Mucosa of descending colon (tissue), 3 donors: Measurements from ENCODE around the gene NFATC1. TPM values are rescaled to one million over a fixed set of nuclear protein-coding genes. Genes with fewer than 3 reads are reported as not detected.

Source experiments
- ATAC-seq: fragments of 200-7000 bp; cut with Tn5 transposase; one replicate; pipeline ENCODE4 v1.9.1; 2020; ENCODE audit warnings: mild to moderate bottlenecking, moderate library complexity
- DNase-seq, 3 donors: peaks; one replicate each; pipeline ENCODE4 v3.0.0-alpha.2; 2020
- H3K36me3 ChIP-seq: fragments of 200-600 bp; one replicate; pipeline ENCODE4 v1.8.0; 2021; ENCODE audit warnings: low read depth, mild to moderate bottlenecking
- H3K4me1 ChIP-seq: fragments of 200-600 bp; one replicate; pipeline ENCODE4 v1.8.0; 2021; ENCODE audit warnings: low read depth, mild to moderate bottlenecking
- H3K4me3 ChIP-seq: fragments of 200-600 bp; one replicate; pipeline ENCODE4 v1.8.0; 2021; ENCODE audit warnings: mild to moderate bottlenecking
- H3K9me3 ChIP-seq: fragments of 200-600 bp; one replicate; pipeline ENCODE4 v1.8.0; 2021; ENCODE audit warnings: mild to moderate bottlenecking
- CTCF ChIP-seq: fragments of 200-600 bp; IDR thresholded peaks from one replicate; pipeline ENCODE4 v1.8.0; 2022; ENCODE audit warnings: antibody characterized with exemption, mild to moderate bottlenecking
- intact Hi-C, 2 donors: fragments of 100-400 bp; cut with DNase I in 1 of 2; cut with micrococcal nuclease in 1 of 2; formaldehyde crosslinking; loops; one replicate each; pipeline versions ENCODE4 v1.11.0 to v1.11.1; 2022; cut with DNase I, micrococcal nuclease
- total RNA-seq, 3 donors: library from RNA; stranded (reverse); fragmentation: NEBNext Ultra II Directional in 2 of 3; extraction: Animal tissue kit (Norgen Biotek cat#: 25700) in 2 of 3; gene quantifications; one replicate each; pipeline versions ENCODE4 v1.2.1 to v1.2.4, GENCODE V29; 2021 to 2023
- donor health status: DM: no; HTN: no; CAD: no; lungs with moderate emphysema.
- donor health status: DM: no; HTN: no; CAD: no.
- donor health status: DM: no; HTN: yes; CAD: no.

NFATC1 gene
- total RNA-seq, 3 donors from 2014 or later = 2.9 to 12.9 (median 4.6) TPM

- peak in 2 of 3 donors; percentile 9 to 35 for DNase-seq
- intact Hi-C loops = loop anchor here in 1 of 2 donors (10.0 kb wide), 1 partner anchor 112 kb away; no protein-coding TSS in a partner anchor
- Histone ChIP-seq H3K4me3 (no peak overlapping the region), H3K36me3 (no peaks in the 10 kb centered on the region), H3K4me1 (no peaks in the 10 kb centered on the region), H3K9me3 (no peaks in the 10 kb centered on the region)
- ATAC-seq = no peak
- no peak for TF ChIP-seq CTCF
Observed at GRCh38 chr18:79533146-79533545, 137.4 kb downstream of the NFATC1 start.

- Histone ChIP-seq H3K9me3 (no peaks in the 10 kb centered on the region), H3K36me3 (no peaks in the 10 kb centered on the region), H3K4me3 (no peak overlapping the region), H3K4me1 (no peaks in the 10 kb centered on the region)
- intact Hi-C loops = loop anchor here in 1 of 2 donors (10.0 kb wide), 1 partner anchor 111 kb away; no protein-coding TSS in a partner anchor
- DNase-seq (peak in 1 of 3 donors; percentile 35), ATAC-seq (no peak)
- TF ChIP-seq CTCF = no peak
Observed at GRCh38 chr18:79533591-79533990, 137.9 kb downstream of the NFATC1 start.

GRCh38 chr18:79534356-79534755 is 138.6 kb downstream of the NFATC1 start:
- TF ChIP-seq CTCF = no peak
- DNase-seq = no peak
- H3K9me3 ChIP-seq = no peaks in the 10 kb centered on the region
- ATAC-seq = no peak
- no peaks in the 10 kb centered on the region for H3K4me1 ChIP-seq
- intact Hi-C loops = loop anchor here in 1 of 2 donors (10.0 kb wide), 1 partner anchor 110 kb away; no protein-coding TSS in a partner anchor
- no peak overlapping the region for H3K4me3 ChIP-seq
- no peaks in the 10 kb centered on the region for H3K36me3 ChIP-seq

GRCh38 chr18:79537758-79538157 is 142.0 kb downstream of the NFATC1 start:
- DNase-seq = no peak
- no peak for TF ChIP-seq CTCF
- H3K4me3 ChIP-seq = no peak overlapping the region
- no peaks in the 10 kb centered on the region for H3K4me1 ChIP-seq
- no peaks in the 10 kb centered on the region for H3K36me3 ChIP-seq
- no peaks in the 10 kb centered on the region for H3K9me3 ChIP-seq
- no peak for ATAC-seq
- intact Hi-C loops = loop anchor here in 1 of 2 donors (10.0 kb wide), 1 partner anchor 107 kb away; no protein-coding TSS in a partner anchor

GRCh38 chr18:79538635-79539034 is 142.9 kb downstream of the NFATC1 start:
- H3K4me1 ChIP-seq = no peaks in the 10 kb centered on the region
- TF ChIP-seq CTCF = no peak
- intact Hi-C loops = loop anchor here in 1 of 2 donors (10.0 kb wide), 1 partner anchor 106 kb away; no protein-coding TSS in a partner anchor
- H3K4me3 ChIP-seq = no peak overlapping the region
- DNase-seq (no peak), ATAC-seq (no peak)
- no peaks in the 10 kb centered on the region for H3K9me3 ChIP-seq
- no peaks in the 10 kb centered on the region for H3K36me3 ChIP-seq
